COLO829 (cell line): Measurements from ENCODE around the gene SMCR8.
"Not testable (repeated sequence)": the region's sequence is repeated elsewhere in the genome, so short reads cannot be mapped to it uniquely, and the experiment has no call there.

Source experiments
- DNase-seq: peaks from one replicate; pipeline ENCODE4 v3.0.0; 2012; ENCODE audit warnings: low spot score

The SMCR8 gene, protein sequence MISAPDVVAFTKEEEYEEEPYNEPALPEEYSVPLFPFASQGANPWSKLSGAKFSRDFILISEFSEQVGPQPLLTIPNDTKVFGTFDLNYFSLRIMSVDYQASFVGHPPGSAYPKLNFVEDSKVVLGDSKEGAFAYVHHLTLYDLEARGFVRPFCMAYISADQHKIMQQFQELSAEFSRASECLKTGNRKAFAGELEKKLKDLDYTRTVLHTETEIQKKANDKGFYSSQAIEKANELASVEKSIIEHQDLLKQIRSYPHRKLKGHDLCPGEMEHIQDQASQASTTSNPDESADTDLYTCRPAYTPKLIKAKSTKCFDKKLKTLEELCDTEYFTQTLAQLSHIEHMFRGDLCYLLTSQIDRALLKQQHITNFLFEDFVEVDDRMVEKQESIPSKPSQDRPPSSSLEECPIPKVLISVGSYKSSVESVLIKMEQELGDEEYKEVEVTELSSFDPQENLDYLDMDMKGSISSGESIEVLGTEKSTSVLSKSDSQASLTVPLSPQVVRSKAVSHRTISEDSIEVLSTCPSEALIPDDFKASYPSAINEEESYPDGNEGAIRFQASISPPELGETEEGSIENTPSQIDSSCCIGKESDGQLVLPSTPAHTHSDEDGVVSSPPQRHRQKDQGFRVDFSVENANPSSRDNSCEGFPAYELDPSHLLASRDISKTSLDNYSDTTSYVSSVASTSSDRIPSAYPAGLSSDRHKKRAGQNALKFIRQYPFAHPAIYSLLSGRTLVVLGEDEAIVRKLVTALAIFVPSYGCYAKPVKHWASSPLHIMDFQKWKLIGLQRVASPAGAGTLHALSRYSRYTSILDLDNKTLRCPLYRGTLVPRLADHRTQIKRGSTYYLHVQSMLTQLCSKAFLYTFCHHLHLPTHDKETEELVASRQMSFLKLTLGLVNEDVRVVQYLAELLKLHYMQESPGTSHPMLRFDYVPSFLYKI

DNA sequence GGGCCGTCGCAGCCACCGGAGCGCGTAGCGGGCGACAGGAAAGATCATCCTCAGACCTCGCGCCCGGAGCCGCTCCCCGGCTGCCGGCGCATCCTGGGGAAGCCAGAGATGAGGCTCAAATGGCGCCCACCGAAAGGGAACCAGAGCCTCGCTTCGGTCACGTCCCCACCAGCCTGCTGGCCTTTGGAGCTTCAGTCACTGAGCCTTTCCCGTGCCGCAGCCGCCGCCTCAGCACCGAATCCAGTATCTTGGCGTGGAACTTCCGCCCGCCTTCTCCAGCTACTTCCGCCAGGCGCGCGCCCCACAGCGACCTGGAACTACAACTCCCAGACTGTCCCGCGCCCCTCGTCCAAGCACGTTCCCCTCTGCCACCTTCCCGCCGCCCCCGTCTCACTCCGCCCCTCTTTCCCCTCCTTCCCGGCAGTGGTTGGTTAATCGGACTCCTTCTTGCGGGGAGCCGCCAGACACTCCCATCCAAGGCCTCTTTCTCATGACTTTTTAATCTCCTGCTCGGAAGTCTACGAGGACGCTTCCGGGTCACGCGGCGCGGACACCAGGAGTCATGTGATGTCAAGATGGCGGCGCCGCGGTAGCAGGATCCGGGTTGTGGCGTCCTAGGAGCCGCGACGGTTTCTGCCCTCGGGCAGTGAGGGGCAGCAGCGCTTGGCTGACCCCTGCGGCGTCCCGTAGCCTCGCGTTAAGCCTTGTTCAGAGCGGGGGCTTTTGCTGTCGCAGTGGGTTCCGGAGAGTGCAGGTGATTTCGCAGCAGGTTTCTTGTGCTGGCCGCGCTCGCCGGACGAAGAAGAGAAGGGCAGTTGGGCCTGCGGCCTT, at the start of gene SMCR8, which contains the start of gene TOP3A:
Gene SMCR8, plus strand, starts transcription at position 563 of the 831 bp plus-strand sequence. CDS start 497 bp downstream, outside the sequence.
Gene TOP3A, minus strand, starts transcription at position 264 of the 831 bp plus-strand sequence. Its CDS starts 216 bp downstream, at position 48.
- peak; percentile 65 for DNase-seq

GRCh38 chr17:18267366-18267765, 47.7 kb upstream of the SMCR8 start:
- DNase-seq = no peak

DNA sequence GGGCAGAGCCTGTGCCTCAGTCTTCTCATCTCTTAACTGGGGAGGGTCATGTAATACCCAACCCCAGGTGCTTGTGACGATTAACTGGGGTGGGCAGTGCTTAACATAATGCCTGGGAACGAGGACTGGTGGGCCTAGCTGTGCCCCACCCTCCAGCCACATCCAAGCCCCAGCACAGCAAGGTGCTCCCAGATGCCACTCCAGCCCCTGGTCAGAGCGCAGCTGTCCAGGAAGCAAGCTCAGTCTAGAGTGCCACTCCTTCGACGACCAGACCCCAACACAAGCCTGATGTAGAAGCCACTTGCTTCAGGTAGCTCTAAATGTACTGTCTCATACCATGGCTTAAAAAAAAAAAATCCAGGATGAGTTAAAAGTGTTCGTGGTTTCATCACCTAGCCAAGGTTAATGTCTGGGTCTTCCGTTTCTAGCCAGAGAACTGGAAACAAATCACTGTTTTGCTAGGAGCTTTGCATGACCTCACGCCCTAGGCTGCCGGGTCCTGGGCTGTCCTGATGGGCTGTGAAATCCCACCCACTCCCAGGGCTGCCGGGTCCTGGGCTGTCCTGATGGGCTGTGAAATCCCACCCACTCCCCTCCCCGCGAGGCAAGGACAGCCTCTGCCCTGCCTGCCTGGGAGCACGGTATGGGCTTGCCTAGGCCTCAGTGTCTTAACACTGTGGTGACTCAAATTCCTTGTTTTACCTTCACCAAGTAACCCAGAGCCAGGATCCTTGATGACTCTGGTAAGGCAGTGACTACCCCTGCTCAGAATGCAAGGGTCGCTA, 47.0 kb upstream of the SMCR8 start:
- DNase-seq = no peak

- DNase-seq = no peak
These were observed 44.8 kb upstream of the SMCR8 start for GRCh38 chr17:18270046-18270931.

DNA sequence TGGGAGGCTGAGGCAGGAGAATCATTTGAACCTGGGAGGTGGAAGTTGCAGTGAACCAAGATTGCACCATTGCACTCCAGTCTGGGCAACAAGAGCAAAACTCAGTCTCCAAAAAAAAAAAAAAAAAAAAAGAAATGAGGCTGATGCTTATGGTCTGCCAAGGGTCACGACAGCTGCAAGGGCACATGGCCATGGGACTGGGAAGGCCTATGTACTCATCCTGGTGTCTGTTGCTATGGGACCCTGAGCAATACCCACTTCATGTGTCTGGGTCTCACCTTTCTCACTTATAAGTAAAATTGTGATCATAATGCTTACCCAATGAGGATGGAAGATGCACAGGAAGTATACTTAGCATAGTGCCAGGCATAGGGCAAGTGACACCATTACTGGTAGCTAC, 38.0 kb upstream of the SMCR8 start:
- no peak for DNase-seq

GRCh38 chr17:18278867-18279266, 36.2 kb upstream of the SMCR8 start:
- DNase-seq = no peak

DNA sequence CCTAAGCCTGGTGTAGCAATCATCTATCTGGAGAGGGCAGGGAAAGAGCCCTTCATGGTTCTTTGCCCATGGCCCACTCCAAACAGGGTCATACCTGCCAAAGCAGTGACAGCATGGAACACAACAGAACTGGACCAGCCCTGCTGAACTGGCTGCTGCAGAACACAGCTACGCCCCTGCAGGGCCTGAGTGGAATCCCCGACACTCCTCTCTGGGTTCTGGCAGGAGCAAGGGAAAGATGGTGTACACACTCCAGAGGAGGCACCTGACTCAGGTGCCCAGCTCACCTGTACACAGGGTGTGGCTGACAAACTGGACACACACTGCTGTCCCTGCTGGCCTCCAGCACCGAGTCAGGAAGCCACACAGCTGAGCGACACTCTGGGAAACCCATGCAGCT, 34.8 kb upstream of the SMCR8 start:
- DNase-seq = no peak

DNA sequence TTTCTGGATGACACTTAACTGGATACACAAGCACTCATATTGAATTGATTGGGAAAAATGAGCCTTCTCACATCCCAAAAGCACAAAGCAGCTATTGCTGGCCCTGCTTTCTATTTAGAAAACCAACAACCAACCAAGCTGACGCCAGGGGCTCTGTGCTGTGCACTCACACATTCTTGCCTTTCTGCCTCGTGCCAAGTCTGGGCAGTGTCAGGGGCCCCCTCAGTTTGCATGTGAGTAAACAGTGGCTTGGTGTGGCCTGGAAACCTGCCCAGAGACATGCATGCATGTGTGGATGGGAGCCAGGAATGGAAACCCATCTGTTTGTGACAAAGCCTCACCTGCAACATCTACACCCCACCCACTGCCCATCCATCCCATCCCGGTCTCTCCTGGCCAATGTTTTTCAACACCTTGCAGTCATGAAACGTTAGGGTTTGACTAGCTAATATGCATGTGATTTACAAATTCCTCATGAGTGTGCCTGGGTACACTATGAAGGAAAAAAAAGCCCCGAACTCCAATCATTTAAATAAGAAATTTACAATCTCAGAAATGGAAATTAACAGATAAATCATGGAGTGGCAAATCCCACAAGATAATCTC, 34.2 kb upstream of the SMCR8 start:
- no peak for DNase-seq

DNA sequence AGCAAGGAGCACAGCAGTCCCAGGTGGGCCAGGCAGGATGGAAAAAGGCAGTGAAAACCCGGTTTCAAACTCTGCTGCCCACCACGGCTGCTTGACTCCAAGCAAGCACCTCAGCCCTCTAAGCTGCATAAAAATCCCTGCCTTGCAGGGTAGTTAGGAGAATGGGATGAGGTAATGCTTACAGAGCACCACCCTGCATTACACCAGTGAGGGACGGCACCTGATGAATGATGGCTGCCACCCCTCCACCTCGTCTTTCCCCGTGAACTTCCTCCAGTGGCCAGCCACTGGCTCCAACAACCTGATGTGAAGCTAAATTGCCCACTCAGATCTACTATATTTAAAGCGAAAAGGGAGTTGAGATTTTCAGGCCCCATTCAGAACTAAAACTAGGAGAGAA, 33.3 kb upstream of the SMCR8 start:
- DNase-seq = no peak

- DNase-seq = no peak
These were observed 29.8 kb upstream of the SMCR8 start for GRCh38 chr17:18285296-18285695.

GRCh38 chr17:18291718-18292540, 23.2 kb upstream of the SMCR8 start:
- DNase-seq = no peak

GRCh38 chr17:18298061-18298460, 17.0 kb upstream of the SMCR8 start:
- DNase-seq = not testable (repeated sequence)

DNA sequence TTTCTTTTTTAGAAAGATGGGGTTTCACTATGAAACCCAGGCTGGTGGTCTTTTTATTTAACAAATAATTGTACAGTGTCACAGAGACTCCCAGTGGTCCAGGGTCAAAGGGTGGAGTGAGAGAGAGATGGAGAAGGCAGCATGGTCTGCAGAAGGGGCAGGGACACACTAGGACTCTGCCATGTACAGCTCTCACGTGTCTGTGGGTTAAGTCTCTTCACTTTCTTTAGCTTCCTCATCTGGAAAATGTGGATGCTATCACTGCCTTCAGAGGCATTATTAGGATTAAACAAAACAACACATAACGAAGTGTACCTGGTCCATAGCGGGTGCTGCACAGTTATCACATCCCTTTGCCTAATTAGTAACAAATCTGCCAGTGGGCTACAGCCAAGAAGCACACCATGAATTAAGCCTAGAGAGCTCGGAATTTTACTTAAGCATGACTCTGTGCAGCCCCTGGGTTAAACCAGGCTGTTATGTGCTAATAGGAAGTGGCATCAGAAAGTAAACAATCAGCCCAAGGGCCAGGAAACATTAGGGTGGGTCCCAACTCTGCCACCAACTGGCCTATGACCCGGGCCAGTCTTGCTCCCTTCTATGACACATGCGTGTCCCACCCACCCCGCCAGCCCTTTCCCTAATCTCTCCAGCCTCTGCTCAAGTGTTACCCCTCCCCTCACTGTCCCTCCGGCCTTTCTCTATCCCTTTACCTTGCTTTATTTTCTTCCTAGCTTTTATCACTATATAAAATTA, 14.2 kb upstream of the SMCR8 start:
- no peak for DNase-seq

DNA sequence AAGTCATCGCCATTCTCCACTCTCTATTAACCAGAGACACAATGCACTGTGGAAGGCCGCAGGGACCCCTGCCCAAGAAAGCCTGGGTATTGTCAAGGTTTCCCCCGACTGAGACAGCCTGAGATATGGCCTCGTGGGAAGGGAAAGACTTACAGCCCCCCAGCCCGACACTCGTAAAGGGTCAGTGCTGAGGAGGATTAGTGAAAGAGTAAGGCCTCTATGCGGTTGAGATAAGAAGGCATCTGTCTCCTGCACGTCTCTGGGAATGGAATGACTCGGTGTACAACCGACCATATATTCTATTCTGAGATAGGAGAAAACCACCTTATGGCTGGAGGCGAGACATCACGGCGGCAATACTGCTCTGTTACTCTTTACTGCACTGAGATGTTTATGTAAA, 11.9 kb upstream of the SMCR8 start:
- DNase-seq = not testable (repeated sequence)

DNA sequence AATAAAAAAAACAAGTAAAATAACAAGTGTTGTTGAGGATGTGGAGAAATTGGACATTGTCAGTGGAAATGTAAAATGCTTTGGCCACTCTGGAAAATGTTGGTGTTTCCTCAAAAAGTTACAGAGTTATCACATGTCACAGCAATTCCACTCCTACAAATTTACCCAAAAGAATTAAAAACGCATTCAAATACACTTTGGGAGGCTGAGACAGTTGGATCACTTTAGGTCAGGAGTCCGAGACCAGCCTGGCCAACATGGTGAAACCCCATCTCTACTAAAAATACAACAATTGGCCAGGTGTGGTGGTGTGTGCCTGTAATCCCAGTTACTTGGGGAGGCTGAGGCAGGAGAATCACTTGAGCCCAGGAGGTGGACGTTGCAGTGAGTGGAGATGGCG, 5.9 kb upstream of the SMCR8 start:
- no peak for DNase-seq

DNA sequence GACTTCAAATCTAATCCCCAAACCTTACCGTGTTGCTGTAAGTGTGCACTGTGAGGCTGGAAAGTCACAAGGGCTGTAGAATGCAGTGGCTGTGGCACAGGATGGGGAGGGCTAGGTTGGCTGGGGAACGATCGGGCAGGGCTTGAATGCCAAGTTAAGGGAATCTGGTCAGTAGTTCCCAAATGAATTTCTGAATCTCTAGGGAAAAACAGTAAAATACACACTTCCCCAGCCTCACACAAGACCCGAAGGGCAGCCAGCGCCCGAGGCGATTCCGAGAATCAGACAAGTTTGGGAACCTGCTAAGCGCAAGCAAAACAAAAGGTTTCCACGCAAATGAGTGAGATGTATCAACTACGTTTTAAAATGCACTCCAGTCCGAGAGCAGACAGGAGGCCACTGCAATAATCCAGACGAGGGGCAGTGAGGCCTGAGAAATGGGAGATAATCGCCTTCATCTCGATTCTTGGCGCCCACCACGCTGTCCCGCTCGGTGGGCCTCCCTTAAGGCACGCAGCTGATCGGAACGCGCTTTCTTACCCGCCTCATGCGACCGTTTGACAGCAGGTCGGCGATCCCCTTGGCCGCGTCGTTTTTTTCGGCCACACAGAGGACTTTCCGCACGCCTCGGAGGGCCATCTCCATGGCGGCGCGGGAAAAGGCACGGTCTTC, 898 bp upstream of the SMCR8 start:
- no peak for DNase-seq

DNA sequence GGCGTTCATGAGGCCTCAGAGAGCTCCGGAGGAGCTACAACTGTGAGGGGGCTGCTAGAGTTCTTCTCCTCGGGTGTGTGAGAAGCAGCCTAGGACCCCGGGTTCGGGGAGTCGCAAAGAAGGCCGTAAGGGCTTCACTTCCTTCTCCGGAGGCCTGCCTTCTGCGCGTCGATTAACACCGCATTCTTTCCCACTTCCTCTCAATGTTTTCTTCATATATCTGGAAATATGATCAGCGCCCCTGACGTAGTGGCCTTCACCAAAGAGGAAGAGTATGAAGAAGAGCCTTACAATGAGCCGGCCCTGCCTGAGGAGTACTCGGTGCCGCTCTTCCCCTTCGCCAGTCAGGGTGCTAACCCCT, 449 bp downstream of the SMCR8 start:
- DNase-seq = no peak

DNA sequence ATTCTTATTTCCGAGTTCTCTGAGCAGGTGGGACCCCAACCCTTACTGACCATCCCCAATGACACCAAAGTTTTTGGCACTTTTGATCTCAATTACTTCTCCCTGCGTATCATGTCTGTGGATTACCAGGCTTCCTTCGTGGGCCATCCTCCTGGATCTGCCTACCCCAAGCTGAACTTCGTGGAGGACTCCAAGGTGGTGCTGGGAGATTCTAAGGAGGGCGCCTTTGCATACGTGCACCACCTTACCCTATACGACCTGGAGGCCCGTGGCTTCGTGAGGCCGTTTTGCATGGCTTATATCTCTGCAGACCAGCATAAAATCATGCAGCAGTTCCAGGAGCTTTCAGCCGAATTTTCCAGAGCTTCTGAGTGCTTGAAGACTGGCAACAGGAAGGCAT, 868 bp downstream of the SMCR8 start:
- no peak for DNase-seq
